Gastroesophageal sphincter (tissue), 3 donors: ENCODE results near the gene PLEKHN1.

Experiments used
- POLR2A ChIP-seq, 2 donors: fragments of 450-650 bp; IDR thresholded peaks; one replicate each; pipeline ENCODE4 v1.6.1; 2017; ENCODE audit warnings: antibody characterized with exemption in 2 of 2, mild to moderate bottlenecking in 2 of 2, moderate library complexity in 1 of 2
- TF ChIP-seq, protein P1 (sequence below), 4 experiments: fragments of 200-600 bp in 2 of 4; fragments of 450-650 bp in 2 of 4; sonication (generic) in 1 of 4; IDR thresholded peaks; one replicate each; pipeline ENCODE4 v1.5.1; 2017 to 2019; ENCODE audit warnings: antibody characterized with exemption in 4 of 4, mild to moderate bottlenecking in 2 of 4, moderate library complexity in 2 of 4

GRCh38 chr1:979744-980072, 13.4 kb downstream of the PLEKHN1 start:
- no peak for TF ChIP-seq POLR2A (IDR thresholded peaks at IDR 0.05)
- TF ChIP-seq, protein P1, sequence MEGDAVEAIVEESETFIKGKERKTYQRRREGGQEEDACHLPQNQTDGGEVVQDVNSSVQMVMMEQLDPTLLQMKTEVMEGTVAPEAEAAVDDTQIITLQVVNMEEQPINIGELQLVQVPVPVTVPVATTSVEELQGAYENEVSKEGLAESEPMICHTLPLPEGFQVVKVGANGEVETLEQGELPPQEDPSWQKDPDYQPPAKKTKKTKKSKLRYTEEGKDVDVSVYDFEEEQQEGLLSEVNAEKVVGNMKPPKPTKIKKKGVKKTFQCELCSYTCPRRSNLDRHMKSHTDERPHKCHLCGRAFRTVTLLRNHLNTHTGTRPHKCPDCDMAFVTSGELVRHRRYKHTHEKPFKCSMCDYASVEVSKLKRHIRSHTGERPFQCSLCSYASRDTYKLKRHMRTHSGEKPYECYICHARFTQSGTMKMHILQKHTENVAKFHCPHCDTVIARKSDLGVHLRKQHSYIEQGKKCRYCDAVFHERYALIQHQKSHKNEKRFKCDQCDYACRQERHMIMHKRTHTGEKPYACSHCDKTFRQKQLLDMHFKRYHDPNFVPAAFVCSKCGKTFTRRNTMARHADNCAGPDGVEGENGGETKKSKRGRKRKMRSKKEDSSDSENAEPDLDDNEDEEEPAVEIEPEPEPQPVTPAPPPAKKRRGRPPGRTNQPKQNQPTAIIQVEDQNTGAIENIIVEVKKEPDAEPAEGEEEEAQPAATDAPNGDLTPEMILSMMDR (IDR thresholded peaks at IDR 0.05) = no peak
